ENCODE data around the gene SMAD3. TPM values are rescaled to one million over a fixed set of nuclear protein-coding genes. Genes with fewer than 3 reads are reported as not detected.

SMAD3 gene
- total RNA-seq, 1 experiment from 2014 or later, result 89.2 TPM

- Histone ChIP-seq H3K4me2 (ENCODE audit: low read length) (no peak overlapping the region), H3K9ac (ENCODE audit: low read length) (no peak overlapping the region), H2AFZ (ENCODE audit: low read depth, low read length, poor library complexity, severe bottlenecking) (no peak overlapping the region), H3K36me3 (ENCODE audit: control insufficient read depth in 1 of 2, insufficient read depth in 2 of 2, low read length in 2 of 2) (peaks cover 2 to 56% of the 10 kb centered on the region in 2 experiments; a peak in 3 of 4 replicates), H3K27me3 (ENCODE audit: insufficient read depth, low read length) (no peaks in the 10 kb centered on the region), H3K4me1 (ENCODE audit: control insufficient read depth in 1 of 2, insufficient read depth in 2 of 2, low read length in 2 of 2) (peaks cover 26 to 45% of the 10 kb centered on the region in 2 experiments), H3K9me2 (ENCODE audit: insufficient read depth) (no peaks in the 10 kb centered on the region), H3K79me2 (ENCODE audit: insufficient read depth, low read length) (peaks cover 25% of the 10 kb centered on the region; the same call in 1 of the 2 replicates), H3K27ac (ENCODE audit: low read depth, low read length) (no peak overlapping the region), H4K20me1 (ENCODE audit: insufficient read depth) (no peaks in the 10 kb centered on the region), H3K4me3 (replicated peaks in 1 of 2; ENCODE audit: low read depth in 1 of 2, low read length in 2 of 2) (no peak overlapping the region), H3K9me3 (ENCODE audit: control insufficient read depth in 1 of 2, insufficient read depth in 1 of 2, low read depth in 1 of 2, low read length in 2 of 2) (no peaks in the 10 kb centered on the region)
- intact Hi-C loops (cut with micrococcal nuclease), result loop anchor here (10.0 kb wide), 1 partner anchor 234 kb away; no protein-coding TSS in a partner anchor
- ChIA-PET RAD21 (ENCODE audit: low non-redundant PET in 1 of 2, low total read pairs in 2 of 2, uncharacterized antibody in 2 of 2, unreplicated experiment in 2 of 2) (no interaction called here), CTCF (no interaction called here), POLR2A (no interaction called here)
- TF ChIP-seq EZH2phosphoT487 (IDR thresholded peaks at IDR 0.05; ENCODE audit: borderline replicate concordance) (no peak), YY1 (IDR thresholded peaks at IDR 0.05; ENCODE audit: extremely low read depth, insufficient replicate concordance, low read depth, low read length) (no peak), REST (IDR thresholded peaks at IDR 0.05; ENCODE audit: low read depth) (no peak), ZFX (IDR thresholded peaks at IDR 0.05) (no peak), ZBTB33 (IDR thresholded peaks at IDR 0.05; ENCODE audit: extremely low read depth, insufficient replicate concordance, low read length) (no peak), EZH2 (IDR thresholded peaks at IDR 0.05) (no peak), CEBPB (IDR thresholded peaks at IDR 0.05; ENCODE audit: low read depth) (no peak), RAD21 (IDR thresholded peaks at IDR 0.05; ENCODE audit: low read depth) (no peak), EGR1 (IDR thresholded peaks at IDR 0.05; ENCODE audit: low read depth) (no peak), FOSL1 (IDR thresholded peaks at IDR 0.05; ENCODE audit: low read depth) (no peak), ATF3 (IDR thresholded peaks at IDR 0.05) (no peak), MAX (IDR thresholded peaks at IDR 0.05) (no peak), POLR2AphosphoS5 (IDR thresholded peaks at IDR 0.05; ENCODE audit: low read depth, low read length) (no peak), SP1 (IDR thresholded peaks at IDR 0.05; ENCODE audit: low read depth) (no peak), ZNF274 (IDR thresholded peaks at IDR 0.05; ENCODE audit: low read depth, low read length) (no peak), JUND (IDR thresholded peaks at IDR 0.05) (no peak), CBX3 (IDR thresholded peaks at IDR 0.05; ENCODE audit: low read depth) (no peak), TCF7L2 (IDR thresholded peaks at IDR 0.05; ENCODE audit: borderline replicate concordance, extremely low read depth, insufficient read depth, insufficient read length) (no peak), SRF (IDR thresholded peaks at IDR 0.05; ENCODE audit: low read depth) (no peak), CTCF (IDR thresholded peaks at IDR 0.05 in 2 of 3, conservative IDR thresholded peaks at IDR 0.05 in 1 of 3; ENCODE audit: borderline replicate concordance in 1 of 3, insufficient read depth in 1 of 3, low read depth in 2 of 3, low read length in 2 of 3) (no peak)
- DNase-seq (ENCODE audit: low read depth, low spot score) (no peak), ATAC-seq (no peak)
- BruUV-seq (replicated peaks), result no TSS peak
Observed at GRCh38 chr15:67178569-67179210, 113.3 kb downstream of the SMAD3 start.
